Glutamatergic neuron (in vitro differentiated cells): ENCODE results near the gene APBA2. TPM values are rescaled to one million over a fixed set of nuclear protein-coding genes. Genes with fewer than 3 reads are reported as not detected.

ENCODE experiments used
- DNase-seq: peaks from one replicate; pipeline ENCODE4 v3.0.0; 2022
- H3K27ac Mint-ChIP-seq: one replicate; pipeline ENCODE4 v1.8.0; 2020; ENCODE audit warnings: mild to moderate bottlenecking, mixed read lengths, inconsistent platforms; ENCODE audit not compliant: unreplicated experiment
- H3K27me3 Mint-ChIP-seq: one replicate; pipeline ENCODE4 v1.8.0; 2020; ENCODE audit warnings: mild to moderate bottlenecking, moderate library complexity, mixed read lengths, inconsistent platforms; ENCODE audit not compliant: unreplicated experiment
- H3K36me3 Mint-ChIP-seq: one replicate; pipeline ENCODE4 v1.8.0; 2020; ENCODE audit warnings: mild to moderate bottlenecking, mixed read lengths, inconsistent platforms; ENCODE audit not compliant: unreplicated experiment
- H3K4me1 Mint-ChIP-seq: one replicate; pipeline ENCODE4 v1.8.0; 2020; ENCODE audit warnings: mild to moderate bottlenecking, low read depth, mixed read lengths, inconsistent platforms; ENCODE audit not compliant: unreplicated experiment
- H3K4me3 Mint-ChIP-seq: one replicate; pipeline ENCODE4 v1.8.0; 2020; ENCODE audit warnings: mild to moderate bottlenecking, mixed read lengths, inconsistent platforms; ENCODE audit not compliant: unreplicated experiment
- H3K9me3 Mint-ChIP-seq: one replicate; pipeline ENCODE4 v1.8.0; 2020; ENCODE audit warnings: mild to moderate bottlenecking, moderate library complexity, mixed read lengths, inconsistent platforms; ENCODE audit not compliant: unreplicated experiment
- CTCF ChIP-seq: fragments of 200-600 bp; sonication (generic); IDR thresholded peaks from one replicate; pipeline ENCODE4 v1.5.0; 2021; ENCODE audit not compliant: partially characterized antibody, unreplicated experiment
- total RNA-seq: library from RNA; stranded (reverse); fragmentation: NEBNext Ultra II Directional; extraction: Animal tissue kit (Norgen Biotek cat#: 25700); gene quantifications from one replicate; pipeline ENCODE4 v1.2.1, GENCODE V29; 2021; ENCODE audit not compliant: unreplicated experiment

Gene APBA2
- total RNA-seq, 1 donor from 2014 or later: 166 TPM

DNA sequence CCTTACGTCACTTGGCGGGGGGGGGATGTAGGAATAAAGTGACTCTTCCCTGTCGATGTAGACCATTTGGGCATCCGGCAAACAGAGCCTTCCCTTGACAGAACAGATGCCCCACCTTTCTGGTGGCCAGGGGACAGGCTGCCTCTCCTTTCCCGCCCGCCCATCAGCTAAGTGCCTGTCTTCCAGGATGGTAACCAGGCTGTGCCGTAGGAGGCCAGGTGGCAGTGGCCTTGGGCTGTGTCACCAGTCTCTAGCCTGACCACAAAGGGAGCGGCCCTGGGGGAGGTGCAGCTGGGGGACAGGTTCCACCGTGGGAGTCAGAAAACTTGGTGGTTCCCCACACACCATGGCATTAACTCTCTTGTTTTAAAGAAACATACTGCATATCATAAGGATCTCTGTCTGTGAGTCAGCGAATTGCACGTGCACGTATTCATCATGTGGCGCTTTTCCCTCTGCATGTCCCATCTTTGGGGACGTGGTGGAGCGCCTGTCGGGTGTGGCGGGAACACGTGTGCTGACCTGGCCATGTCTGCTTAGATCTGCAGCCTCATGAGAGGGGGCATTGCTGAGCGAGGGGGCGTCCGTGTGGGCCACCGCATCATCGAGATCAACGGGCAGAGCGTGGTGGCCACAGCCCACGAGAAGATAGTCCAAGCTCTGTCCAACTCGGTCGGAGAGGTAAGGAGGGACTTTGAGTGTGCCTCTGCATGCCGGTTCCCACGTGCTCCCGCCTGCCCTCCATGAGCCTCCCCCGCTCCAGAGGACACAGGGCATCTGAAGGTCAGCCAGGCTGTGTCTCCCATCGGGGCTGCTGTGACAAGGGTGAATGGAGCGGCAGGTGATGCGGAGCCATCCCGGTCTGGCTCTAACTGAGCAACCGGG is 227.8 kb downstream of the APBA2 start:
- TF ChIP-seq CTCF: no peak
- no peak overlapping the region for H3K4me3 Mint-ChIP-seq
- peak overlapping the region; percentile 78 for H3K27ac Mint-ChIP-seq
- no peak for DNase-seq
- peaks cover 27% of the 10 kb centered on the region for H3K9me3 Mint-ChIP-seq
- peaks cover 18% of the 10 kb centered on the region for H3K27me3 Mint-ChIP-seq
- no peaks in the 10 kb centered on the region for H3K36me3 Mint-ChIP-seq
- H3K4me1 Mint-ChIP-seq: peaks cover 26% of the 10 kb centered on the region

- Mint-ChIP-seq H3K4me1 (peaks cover 26% of the 10 kb centered on the region), H3K9me3 (peaks cover 27% of the 10 kb centered on the region), H3K27ac (peak overlapping the region; percentile 84), H3K27me3 (peaks cover 18% of the 10 kb centered on the region), H3K36me3 (no peaks in the 10 kb centered on the region), H3K4me3 (peak overlapping the region; percentile 65)
- DNase-seq: no peak
- no peak for TF ChIP-seq CTCF
Observed at GRCh38 chr15:29114221-29115092, 228.7 kb downstream of the APBA2 start.

DNA sequence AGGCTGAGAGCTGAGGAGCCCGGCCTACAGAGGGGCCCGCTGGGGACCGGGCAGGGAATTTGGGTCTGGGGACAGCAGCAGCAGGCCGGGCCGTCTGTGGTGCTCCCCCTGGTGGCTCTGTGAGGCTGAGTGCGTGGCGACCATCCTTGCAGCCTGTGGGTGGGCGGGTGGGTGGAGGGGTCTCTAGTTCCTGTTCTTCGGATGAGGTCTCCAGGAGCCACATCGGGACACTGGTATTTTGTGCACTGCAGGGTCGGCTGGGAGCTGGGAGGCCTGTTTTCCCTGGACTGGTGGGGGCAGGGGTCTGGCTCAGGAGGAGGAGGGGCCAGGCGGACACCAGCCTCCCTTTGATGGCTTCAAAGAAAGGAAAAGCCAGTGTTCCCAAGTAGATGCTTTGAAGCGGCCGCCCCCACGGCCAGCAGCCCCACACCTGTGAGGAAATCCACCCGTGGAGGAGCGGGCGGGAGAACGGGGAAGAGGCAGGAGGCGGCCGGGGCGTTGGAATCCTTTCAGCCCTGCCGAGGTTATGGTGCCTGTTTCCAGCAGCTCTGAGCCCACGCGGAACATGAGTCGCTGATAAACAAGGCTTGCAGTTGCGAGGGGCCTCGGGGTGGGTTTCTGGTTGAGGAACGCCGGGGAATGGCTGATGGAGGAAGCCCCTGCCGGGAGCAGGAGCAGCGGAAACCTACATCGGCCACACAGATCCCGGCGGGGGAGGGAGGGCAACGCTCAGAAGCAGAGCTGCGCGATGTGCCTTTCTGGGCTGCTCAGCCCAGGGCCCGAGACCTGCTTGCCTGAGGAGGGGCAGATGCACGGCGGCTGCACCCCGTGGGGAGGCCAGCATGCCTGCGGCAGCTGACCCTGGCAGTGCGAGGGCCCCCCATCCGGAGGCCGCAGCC is 229.6 kb downstream of the APBA2 start:
- Mint-ChIP-seq H3K4me3 (no peak overlapping the region), H3K27me3 (peaks cover 18% of the 10 kb centered on the region), H3K27ac (peak overlapping the region; percentile 84), H3K4me1 (peaks cover 26% of the 10 kb centered on the region), H3K9me3 (peaks cover 29% of the 10 kb centered on the region), H3K36me3 (no peaks in the 10 kb centered on the region)
- peak; percentile 78 for DNase-seq
- peak; percentile 68 for TF ChIP-seq CTCF

GRCh38 chr15:29116970-29117700 is 231.4 kb downstream of the APBA2 start:
- peaks cover 14% of the 10 kb centered on the region for H3K27me3 Mint-ChIP-seq
- H3K9me3 Mint-ChIP-seq: peaks cover 23% of the 10 kb centered on the region
- H3K27ac Mint-ChIP-seq: no peak overlapping the region
- H3K36me3 Mint-ChIP-seq: no peaks in the 10 kb centered on the region
- no peak for TF ChIP-seq CTCF
- H3K4me1 Mint-ChIP-seq: peaks cover 22% of the 10 kb centered on the region
- H3K4me3 Mint-ChIP-seq: no peak overlapping the region
- DNase-seq: no peak
